ENCODE results near the gene NME3. TPM values are rescaled to one million over a fixed set of nuclear protein-coding genes. Genes with fewer than 3 reads are reported as not detected.

Gene NME3
- total and polyA plus RNA-seq, 2 of the 13 experiments (the other 11 are each of a cell fraction or from before 2014, with no cell fraction given): 10.4 to 15.9 TPM

- TF ChIP-seq MAX (IDR thresholded peaks at IDR 0.05) (peak; percentile 78), ELF1 (CRISPR knock-in tag; IDR thresholded peaks at IDR 0.05) (no peak), GATA4 (IDR thresholded peaks at IDR 0.05; ENCODE audit: borderline replicate concordance, low read depth) (no peak), ZNF710 (CRISPR knock-in tag; IDR thresholded peaks at IDR 0.05; ENCODE audit: borderline replicate concordance) (no peak), SALL2 (CRISPR knock-in tag; IDR thresholded peaks at IDR 0.05) (no peak), ZNF33A (CRISPR knock-in tag; IDR thresholded peaks at IDR 0.05; ENCODE audit: borderline replicate concordance) (no peak), RFXAP (CRISPR knock-in tag; IDR thresholded peaks at IDR 0.05; ENCODE audit: borderline replicate concordance) (0 out of 2 replicates have a peak, but pooled peaks have one; percentile 34), CTCF (CRISPR knock-in tag; IDR thresholded peaks at IDR 0.05) (peak; percentile 91), HNRNPL (IDR thresholded peaks at IDR 0.05; ENCODE audit: low read depth, low read length) (0 out of 2 replicates have a peak, but pooled peaks have one; percentile 43), ZNF703 (CRISPR knock-in tag; IDR thresholded peaks at IDR 0.05; ENCODE audit: borderline replicate concordance) (no peak), ZNF577 (CRISPR knock-in tag; IDR thresholded peaks at IDR 0.05; ENCODE audit: borderline replicate concordance, low read depth) (no peak), ZNF224 (CRISPR knock-in tag; IDR thresholded peaks at IDR 0.05) (no peak), FOXJ3 (CRISPR knock-in tag; IDR thresholded peaks at IDR 0.05; ENCODE audit: borderline replicate concordance) (no peak), NFKBIZ (CRISPR knock-in tag; IDR thresholded peaks at IDR 0.05) (no peak), IRF9 (CRISPR knock-in tag; IDR thresholded peaks at IDR 0.05; ENCODE audit: borderline replicate concordance) (no peak), PPARG (CRISPR knock-in tag; conservative IDR thresholded peaks at IDR 0.05) (0 out of 2 replicates have a peak, but pooled peaks have one; percentile 31), TCF7L2 (IDR thresholded peaks at IDR 0.05; ENCODE audit: low read depth, low read length) (no peak), ZNF34 (CRISPR knock-in tag; IDR thresholded peaks at IDR 0.05; ENCODE audit: borderline replicate concordance) (no peak), ZNF781 (CRISPR knock-in tag; IDR thresholded peaks at IDR 0.05; ENCODE audit: borderline replicate concordance, not compliant biosample characterization) (no peak), NCOA2 (CRISPR knock-in tag; IDR thresholded peaks at IDR 0.05) (0 out of 2 replicates have a peak, but pooled peaks have one; percentile 11), ESRRA (CRISPR knock-in tag; IDR thresholded peaks at IDR 0.05; ENCODE audit: low read depth) (no peak), ADNP (CRISPR knock-in tag; IDR thresholded peaks at IDR 0.05) (no peak), ZNF468 (CRISPR knock-in tag; IDR thresholded peaks at IDR 0.05) (no peak), HIC2 (CRISPR knock-in tag; IDR thresholded peaks at IDR 0.05; ENCODE audit: low read depth) (no peak), AGO2 (optimal IDR thresholded peaks at IDR 0.05; ENCODE audit: low read depth, low read length) (peak; percentile 32)
Observed at GRCh38 chr16:1812732-1813163, 41.4 kb upstream of the NME3 start (continued).

Data from HepG2 (cell line).